ENCODE measurements around the gene COL6A5. TPM values are rescaled to one million over a fixed set of nuclear protein-coding genes. Genes with fewer than 3 reads are reported as not detected.

COL6A5 gene
- total RNA-seq, 1 experiment from 2014 or later: 0.04 TPM

DNA sequence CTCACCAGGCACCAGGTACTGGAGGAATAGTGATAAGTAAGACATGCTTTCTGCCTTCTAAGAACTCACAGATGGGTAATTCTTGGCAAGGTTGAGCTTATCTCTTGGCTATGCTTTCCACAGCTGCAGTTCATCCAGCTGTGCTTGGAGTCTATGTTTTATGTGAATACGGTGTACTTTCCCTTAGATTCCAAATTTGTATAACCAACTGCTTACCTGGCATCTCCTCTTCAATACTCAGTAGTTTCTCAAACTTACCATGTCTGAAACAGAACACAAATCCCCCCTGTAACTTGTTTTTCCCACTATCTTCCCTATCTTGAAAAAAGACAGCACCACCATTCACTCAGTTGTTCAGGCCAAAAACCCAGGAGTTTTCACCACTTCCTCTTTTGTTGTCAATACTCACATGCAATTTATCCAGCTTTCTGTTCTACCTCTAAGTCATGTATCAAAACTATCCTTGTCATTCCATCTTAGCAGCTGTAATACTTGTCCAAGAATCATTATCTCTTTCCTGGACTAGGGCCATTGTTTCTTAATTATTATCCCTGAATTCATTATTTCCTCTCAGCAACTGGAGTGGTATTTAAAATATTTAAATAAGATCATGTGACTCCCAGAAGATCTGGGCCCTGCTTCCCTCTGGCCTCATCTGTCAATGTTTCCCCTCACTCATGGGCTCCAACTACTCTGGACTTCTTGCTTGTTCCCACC, 32.6 kb downstream of the COL6A5 start:
- H2BK15ac ChIP-seq (ENCODE audit: low read depth, low read length): no peak overlapping the region
- H2AFZ ChIP-seq (ENCODE audit: low read length): no peak overlapping the region
- H4K91ac ChIP-seq (ENCODE audit: insufficient read length, low read depth, low read length): no peak overlapping the region
- no peaks in the 10 kb centered on the region for H3K4me1 Mint-ChIP-seq
- TF ChIP-seq, protein P1, sequence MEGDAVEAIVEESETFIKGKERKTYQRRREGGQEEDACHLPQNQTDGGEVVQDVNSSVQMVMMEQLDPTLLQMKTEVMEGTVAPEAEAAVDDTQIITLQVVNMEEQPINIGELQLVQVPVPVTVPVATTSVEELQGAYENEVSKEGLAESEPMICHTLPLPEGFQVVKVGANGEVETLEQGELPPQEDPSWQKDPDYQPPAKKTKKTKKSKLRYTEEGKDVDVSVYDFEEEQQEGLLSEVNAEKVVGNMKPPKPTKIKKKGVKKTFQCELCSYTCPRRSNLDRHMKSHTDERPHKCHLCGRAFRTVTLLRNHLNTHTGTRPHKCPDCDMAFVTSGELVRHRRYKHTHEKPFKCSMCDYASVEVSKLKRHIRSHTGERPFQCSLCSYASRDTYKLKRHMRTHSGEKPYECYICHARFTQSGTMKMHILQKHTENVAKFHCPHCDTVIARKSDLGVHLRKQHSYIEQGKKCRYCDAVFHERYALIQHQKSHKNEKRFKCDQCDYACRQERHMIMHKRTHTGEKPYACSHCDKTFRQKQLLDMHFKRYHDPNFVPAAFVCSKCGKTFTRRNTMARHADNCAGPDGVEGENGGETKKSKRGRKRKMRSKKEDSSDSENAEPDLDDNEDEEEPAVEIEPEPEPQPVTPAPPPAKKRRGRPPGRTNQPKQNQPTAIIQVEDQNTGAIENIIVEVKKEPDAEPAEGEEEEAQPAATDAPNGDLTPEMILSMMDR (conservative IDR thresholded peaks at IDR 0.05): no peak
- H3K36me3 Mint-ChIP-seq (ENCODE audit: insufficient read depth in 1 of 3, low read depth in 3 of 3): no peaks in the 10 kb centered on the region
- H3K9me3 Mint-ChIP-seq: no peaks in the 10 kb centered on the region
- no peaks in the 10 kb centered on the region for H3K79me2 ChIP-seq (ENCODE audit: insufficient read depth, low read length)
- H3K27ac Mint-ChIP-seq: no peak overlapping the region
- no peak overlapping the region for H4K8ac ChIP-seq (replicated peaks; ENCODE audit: insufficient read length, low read depth, low read length)
- H3K4me3 Mint-ChIP-seq: no peak overlapping the region
- no peak overlapping the region for H4K5ac ChIP-seq (ENCODE audit: insufficient read length, low read depth, low read length)
- no peak for DNase-seq
- H4K20me1 ChIP-seq (ENCODE audit: control insufficient read depth, insufficient read depth, insufficient read length): no peaks in the 10 kb centered on the region
- H3K23ac ChIP-seq (ENCODE audit: insufficient read length, low read depth, low read length): no peak overlapping the region
- no peak overlapping the region for H3K14ac ChIP-seq (ENCODE audit: insufficient read depth, low read length)
- no peak overlapping the region for H2BK5ac ChIP-seq (ENCODE audit: insufficient read length, low read length)
- H3K27ac ChIP-seq (ENCODE audit: insufficient read length, low read depth, low read length): no peak overlapping the region
- H3K9ac ChIP-seq (ENCODE audit: extremely low read depth, insufficient read length, low read length): no peak overlapping the region
- H2BK120ac ChIP-seq (ENCODE audit: low read depth, low read length, poor library complexity, severe bottlenecking): no peak overlapping the region
- no peak overlapping the region for H2AK5ac ChIP-seq (ENCODE audit: insufficient read length, low read length)
- H3K4me1 ChIP-seq (ENCODE audit: insufficient read depth, low read length): no peaks in the 10 kb centered on the region
- no CpG with 5 or more reads among the region's 1 CpG for WGBS (ENCODE audit: extremely low coverage, insufficient read length, low lambda C conversion rate)
- H3K4ac ChIP-seq (ENCODE audit: low read depth, low read length): no peak overlapping the region
- H3K56ac ChIP-seq (ENCODE audit: insufficient read length, low read depth, low read length): no peak overlapping the region
- H3K9me3 ChIP-seq (ENCODE audit: control insufficient read depth, low read depth, low read length): no peaks in the 10 kb centered on the region
- H3K18ac ChIP-seq (ENCODE audit: insufficient read length, low read depth, low read length): no peak overlapping the region
- H3K4me2 ChIP-seq (ENCODE audit: insufficient read depth, insufficient read length, low read length): no peak overlapping the region
- H2BK12ac ChIP-seq (ENCODE audit: insufficient read length, low read depth, low read length): no peak overlapping the region
- no peaks in the 10 kb centered on the region for H3K79me1 ChIP-seq (ENCODE audit: insufficient read depth, low read depth, low read length, poor library complexity, severe bottlenecking)
- H3K27me3 Mint-ChIP-seq (ENCODE audit: low read depth): no peaks in the 10 kb centered on the region
- H3K23me2 ChIP-seq (ENCODE audit: insufficient read length, low read depth, low read length, poor library complexity, severe bottlenecking): no peaks in the 10 kb centered on the region
- no peak overlapping the region for H2BK20ac ChIP-seq (ENCODE audit: low read depth, low read length, poor library complexity, severe bottlenecking)
- no peak overlapping the region for H3T11ph ChIP-seq (ENCODE audit: low read length)
- H3K27me3 ChIP-seq (ENCODE audit: insufficient read depth, low read length): no peaks in the 10 kb centered on the region
